ENCODE measurements around the gene MARF1. TPM values are rescaled to one million over a fixed set of nuclear protein-coding genes. Genes with fewer than 3 reads are reported as not detected.

The MARF1 gene
- total and polyA plus RNA-seq, 8 donors: 15.5 to 65.3 (median 37.2) TPM

- Histone ChIP-seq H3K4me3 (no peak overlapping the region), H3K27ac (no peak overlapping the region), H3K27me3 (no peaks in the 10 kb centered on the region), H3K36me3 (peaks cover 49 to 98% (median 97%) of the 10 kb centered on the region in 4 donors), H3K4me1 (peaks cover 0 to 3% (median 0%) of the 10 kb centered on the region in 4 donors), H3K9me3 (no peaks in the 10 kb centered on the region)
- TF ChIP-seq POLR2A (IDR thresholded peaks at IDR 0.05): no peak
- TF ChIP-seq POLR2AphosphoS5 (IDR thresholded peaks at IDR 0.05): no peak
- intact Hi-C loops (cut with DNase I; ENCODE audit: low total_unique reads): no loop called here
- DNase-seq: no peak
- 82 to 88% (median 87%) methylated on average over 4 of the region's 4 CpGs for WGBS, 5 donors
These were observed 21.5 kb downstream of the MARF1 start for GRCh38 chr16:15621456-15621855.

DNA sequence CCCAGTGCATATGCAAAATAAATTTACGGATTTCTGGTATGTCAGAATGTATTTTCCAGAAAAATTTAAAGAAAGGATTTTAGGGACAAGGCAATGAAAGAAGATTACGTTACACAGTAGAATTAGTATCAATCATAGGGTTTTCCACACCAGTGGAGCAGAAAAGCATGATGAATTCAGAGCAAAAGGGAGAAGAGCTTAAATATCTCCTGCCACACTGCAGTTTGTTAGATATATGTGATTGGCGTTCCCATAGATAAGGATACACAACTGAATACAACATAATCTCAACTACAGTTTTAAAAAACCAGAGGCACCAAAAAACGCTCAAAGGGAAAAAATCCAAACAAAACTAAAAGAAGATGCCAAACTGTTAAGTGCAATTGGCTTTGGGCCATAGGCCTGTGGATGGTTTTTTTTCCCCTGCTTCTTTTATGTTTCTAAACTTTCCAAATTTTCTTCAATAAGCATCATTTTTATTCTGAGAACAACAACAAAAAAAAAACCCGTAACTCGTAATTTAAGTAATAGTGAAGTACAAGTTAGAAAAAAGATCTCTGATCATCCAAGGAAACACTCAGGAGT, 22.3 kb downstream of the MARF1 start:
- Histone ChIP-seq H3K9me3 (no peaks in the 10 kb centered on the region), H3K27ac (no peak overlapping the region), H3K4me3 (no peak overlapping the region), H3K36me3 (peaks cover 56 to 100% (median 99%) of the 10 kb centered on the region in 4 donors), H3K27me3 (no peaks in the 10 kb centered on the region), H3K4me1 (no peaks in the 10 kb centered on the region)
- intact Hi-C loops (cut with DNase I; ENCODE audit: low total_unique reads): no loop called here
- TF ChIP-seq POLR2A (IDR thresholded peaks at IDR 0.05): no peak
- no peak for TF ChIP-seq EP300 (IDR thresholded peaks at IDR 0.05)
- 68 to 81% (median 73%) methylated on average over 6 of the region's 6 CpGs for WGBS, 5 donors
- DNase-seq: no peak

GRCh38 chr16:15618392-15618791, 24.6 kb downstream of the MARF1 start:
- Histone ChIP-seq H3K4me3 (no peak overlapping the region), H3K9me3 (no peaks in the 10 kb centered on the region), H3K36me3 (peaks cover 51 to 100% (median 98%) of the 10 kb centered on the region in 4 donors), H3K27me3 (no peaks in the 10 kb centered on the region), H3K4me1 (no peaks in the 10 kb centered on the region), H3K27ac (no peak overlapping the region)
- TF ChIP-seq EP300 (IDR thresholded peaks at IDR 0.05) (no peak), POLR2AphosphoS5 (IDR thresholded peaks at IDR 0.05) (no peak), POLR2A (IDR thresholded peaks at IDR 0.05) (no peak)
- TF ChIP-seq, protein P1, sequence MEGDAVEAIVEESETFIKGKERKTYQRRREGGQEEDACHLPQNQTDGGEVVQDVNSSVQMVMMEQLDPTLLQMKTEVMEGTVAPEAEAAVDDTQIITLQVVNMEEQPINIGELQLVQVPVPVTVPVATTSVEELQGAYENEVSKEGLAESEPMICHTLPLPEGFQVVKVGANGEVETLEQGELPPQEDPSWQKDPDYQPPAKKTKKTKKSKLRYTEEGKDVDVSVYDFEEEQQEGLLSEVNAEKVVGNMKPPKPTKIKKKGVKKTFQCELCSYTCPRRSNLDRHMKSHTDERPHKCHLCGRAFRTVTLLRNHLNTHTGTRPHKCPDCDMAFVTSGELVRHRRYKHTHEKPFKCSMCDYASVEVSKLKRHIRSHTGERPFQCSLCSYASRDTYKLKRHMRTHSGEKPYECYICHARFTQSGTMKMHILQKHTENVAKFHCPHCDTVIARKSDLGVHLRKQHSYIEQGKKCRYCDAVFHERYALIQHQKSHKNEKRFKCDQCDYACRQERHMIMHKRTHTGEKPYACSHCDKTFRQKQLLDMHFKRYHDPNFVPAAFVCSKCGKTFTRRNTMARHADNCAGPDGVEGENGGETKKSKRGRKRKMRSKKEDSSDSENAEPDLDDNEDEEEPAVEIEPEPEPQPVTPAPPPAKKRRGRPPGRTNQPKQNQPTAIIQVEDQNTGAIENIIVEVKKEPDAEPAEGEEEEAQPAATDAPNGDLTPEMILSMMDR (IDR thresholded peaks at IDR 0.05): no peak
- DNase-seq: no peak
- intact Hi-C loops (cut with DNase I; ENCODE audit: low total_unique reads): no loop called here
- 87 to 91% (median 88%) methylated on average over 4 of the region's 4 CpGs for WGBS, 5 donors

DNA sequence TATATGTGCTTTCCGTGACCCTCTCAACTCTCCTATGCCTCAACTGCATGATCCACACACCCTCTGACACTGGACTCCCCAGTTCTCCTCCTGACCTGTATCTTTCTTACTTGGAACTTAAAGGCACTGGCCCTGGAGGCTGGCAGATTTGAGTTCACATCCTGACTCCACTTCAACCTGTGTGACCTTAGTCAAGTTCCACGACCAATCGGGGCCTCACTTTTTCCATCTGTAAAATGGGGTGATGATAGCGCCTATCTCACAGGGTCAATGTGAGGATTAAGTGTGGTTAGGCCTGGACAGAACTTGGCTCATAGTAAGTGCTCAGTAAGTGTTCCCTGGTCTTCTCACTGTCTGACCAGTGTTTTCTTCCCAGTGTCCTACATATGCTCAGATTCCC, 25.1 kb downstream of the MARF1 start:
- no peaks in the 10 kb centered on the region for H3K4me1 ChIP-seq
- DNase-seq: no peak
- intact Hi-C loops (cut with DNase I; ENCODE audit: low total_unique reads): no loop called here
- H3K27me3 ChIP-seq: no peaks in the 10 kb centered on the region
- TF ChIP-seq POLR2A (IDR thresholded peaks at IDR 0.05) (no peak), EP300 (IDR thresholded peaks at IDR 0.05) (no peak), POLR2AphosphoS5 (IDR thresholded peaks at IDR 0.05) (no peak)
- TF ChIP-seq, protein P1 (IDR thresholded peaks at IDR 0.05): no peak
- H3K36me3 ChIP-seq: peaks cover 51 to 100% (median 99%) of the 10 kb centered on the region in 4 donors
- H3K9me3 ChIP-seq: no peaks in the 10 kb centered on the region
- no peak overlapping the region for H3K4me3 ChIP-seq
- 92 to 99% (median 96%) methylated on average over 4 of the region's 4 CpGs for WGBS, 5 donors
- no peak overlapping the region for H3K27ac ChIP-seq

- no peaks in the 10 kb centered on the region for H3K9me3 ChIP-seq
- no peak for TF ChIP-seq POLR2AphosphoS5 (IDR thresholded peaks at IDR 0.05)
- no peak for TF ChIP-seq EP300 (IDR thresholded peaks at IDR 0.05)
- no peak for TF ChIP-seq POLR2A (IDR thresholded peaks at IDR 0.05)
- TF ChIP-seq, protein P1 (IDR thresholded peaks at IDR 0.05): no peak
These were observed 26.3 kb downstream of the MARF1 start for GRCh38 chr16:15616475-15617165.

More at GRCh38 chr16:15616475-15617165, 26.3 kb downstream of the MARF1 start:
- 88 to 93% (median 90%) methylated on average over 11 of the region's 11 CpGs for WGBS, 5 donors
- Histone ChIP-seq H3K27ac (no peak overlapping the region), H3K27me3 (no peaks in the 10 kb centered on the region), H3K4me1 (no peaks in the 10 kb centered on the region), H3K4me3 (no peak overlapping the region), H3K36me3 (peaks cover 62 to 100% (median 99%) of the 10 kb centered on the region in 4 donors)
- intact Hi-C loops (cut with DNase I; ENCODE audit: low total_unique reads): no loop called here
- no peak for DNase-seq
